Pulmonary artery endothelial cell (primary cell): Measurements from ENCODE around the gene STX5. TPM values are rescaled to one million over a fixed set of nuclear protein-coding genes. Genes with fewer than 3 reads are reported as not detected.
A peak's percentile ranks its signal among the peaks of the same experiment; 100 is the strongest.
"Not testable (repeated sequence)": the region's sequence is repeated elsewhere in the genome, so short reads cannot be mapped to it uniquely, and the experiment has no call there.

Source experiments
- DNase-seq: peaks from one replicate; pipeline ENCODE4 v3.0.0-alpha.2; 2011; ENCODE audit warnings: low read depth, low spot score
- total RNA-seq: library from RNA; depleted of rRNA; stranded (reverse); fragments of >200 nt; gene quantifications from 2 replicates; pipeline ENCODE4 v1.2.3, GENCODE V29; 2014

STX5 gene, protein sequence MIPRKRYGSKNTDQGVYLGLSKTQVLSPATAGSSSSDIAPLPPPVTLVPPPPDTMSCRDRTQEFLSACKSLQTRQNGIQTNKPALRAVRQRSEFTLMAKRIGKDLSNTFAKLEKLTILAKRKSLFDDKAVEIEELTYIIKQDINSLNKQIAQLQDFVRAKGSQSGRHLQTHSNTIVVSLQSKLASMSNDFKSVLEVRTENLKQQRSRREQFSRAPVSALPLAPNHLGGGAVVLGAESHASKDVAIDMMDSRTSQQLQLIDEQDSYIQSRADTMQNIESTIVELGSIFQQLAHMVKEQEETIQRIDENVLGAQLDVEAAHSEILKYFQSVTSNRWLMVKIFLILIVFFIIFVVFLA
- 35.9 and 39.6 TPM in 2 replicates for total RNA-seq

DNA sequence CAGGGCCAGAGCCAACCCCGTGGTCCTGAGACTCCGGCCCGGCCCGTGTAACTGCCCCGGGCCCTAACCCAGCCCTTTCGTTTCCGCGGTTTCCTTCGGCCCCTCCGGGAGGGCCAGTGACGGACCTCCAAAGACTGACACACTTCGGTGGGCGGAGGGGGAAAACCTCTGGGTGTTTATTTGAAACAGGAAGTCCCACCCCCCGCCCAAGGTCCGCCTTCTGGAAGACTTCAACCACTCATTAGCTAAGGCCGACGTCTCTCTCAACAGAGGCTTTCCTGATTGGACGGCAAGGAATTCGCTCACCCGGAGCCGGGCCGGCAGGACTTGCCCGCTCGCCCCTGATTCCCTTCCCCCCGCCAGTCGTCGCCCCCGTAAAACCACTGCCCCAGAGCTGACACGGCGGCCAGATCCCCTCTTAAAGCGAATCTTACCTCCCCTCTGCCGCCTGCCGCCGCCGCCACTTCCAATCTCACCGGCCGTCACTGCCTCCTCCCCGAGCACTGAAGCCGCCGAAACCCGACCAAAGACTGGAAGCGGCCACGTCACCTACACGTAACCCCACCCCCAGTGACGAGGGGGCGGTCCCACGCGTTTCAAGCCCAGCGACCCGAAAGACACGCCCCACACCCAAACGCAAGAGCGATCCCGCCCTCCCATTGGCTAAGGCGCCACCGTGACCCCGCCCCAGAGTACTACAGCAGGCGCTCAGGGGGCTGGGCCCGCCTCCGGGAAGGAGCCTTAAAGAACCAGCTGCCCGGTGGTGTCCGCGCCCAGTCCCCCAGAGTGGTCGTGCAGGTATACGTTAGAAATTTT lies at the start of gene STX5:
Gene STX5 (minus strand): TSS at position 532 of the 816 bp plus-strand sequence. CDS start 808 bp downstream, outside the sequence.
- peak; percentile 97 for DNase-seq

DNA sequence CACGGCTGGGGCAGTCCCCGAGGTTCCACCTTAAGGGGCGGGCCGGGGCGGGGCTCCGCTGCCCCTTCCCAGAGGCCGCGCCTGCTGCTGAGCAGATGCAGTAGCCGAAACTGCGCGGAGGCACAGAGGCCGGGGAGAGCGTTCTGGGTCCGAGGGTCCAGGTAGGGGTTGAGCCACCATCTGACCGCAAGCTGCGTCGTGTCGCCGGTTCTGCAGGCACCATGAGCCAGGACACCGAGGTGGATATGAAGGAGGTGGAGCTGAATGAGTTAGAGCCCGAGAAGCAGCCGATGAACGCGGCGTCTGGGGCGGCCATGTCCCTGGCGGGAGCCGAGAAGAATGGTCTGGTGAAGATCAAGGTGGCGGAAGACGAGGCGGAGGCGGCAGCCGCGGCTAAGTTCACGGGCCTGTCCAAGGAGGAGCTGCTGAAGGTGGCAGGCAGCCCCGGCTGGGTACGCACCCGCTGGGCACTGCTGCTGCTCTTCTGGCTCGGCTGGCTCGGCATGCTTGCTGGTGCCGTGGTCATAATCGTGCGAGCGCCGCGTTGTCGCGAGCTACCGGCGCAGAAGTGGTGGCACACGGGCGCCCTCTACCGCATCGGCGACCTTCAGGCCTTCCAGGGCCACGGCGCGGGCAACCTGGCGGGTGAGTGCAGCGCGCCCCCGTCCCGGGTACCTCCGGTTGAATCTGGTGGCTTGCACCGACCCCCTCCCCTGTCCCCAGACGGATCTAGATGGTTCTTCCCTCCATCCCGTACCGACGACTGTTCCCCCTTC lies 49.1 kb upstream of the STX5 start, which contains the start of gene SLC3A2:
Gene SLC3A2 (plus strand): TSS at position 94 of the 776 bp plus-strand sequence. CDS start 128 bp downstream, at position 222.
- peak; percentile 51 for DNase-seq

DNA sequence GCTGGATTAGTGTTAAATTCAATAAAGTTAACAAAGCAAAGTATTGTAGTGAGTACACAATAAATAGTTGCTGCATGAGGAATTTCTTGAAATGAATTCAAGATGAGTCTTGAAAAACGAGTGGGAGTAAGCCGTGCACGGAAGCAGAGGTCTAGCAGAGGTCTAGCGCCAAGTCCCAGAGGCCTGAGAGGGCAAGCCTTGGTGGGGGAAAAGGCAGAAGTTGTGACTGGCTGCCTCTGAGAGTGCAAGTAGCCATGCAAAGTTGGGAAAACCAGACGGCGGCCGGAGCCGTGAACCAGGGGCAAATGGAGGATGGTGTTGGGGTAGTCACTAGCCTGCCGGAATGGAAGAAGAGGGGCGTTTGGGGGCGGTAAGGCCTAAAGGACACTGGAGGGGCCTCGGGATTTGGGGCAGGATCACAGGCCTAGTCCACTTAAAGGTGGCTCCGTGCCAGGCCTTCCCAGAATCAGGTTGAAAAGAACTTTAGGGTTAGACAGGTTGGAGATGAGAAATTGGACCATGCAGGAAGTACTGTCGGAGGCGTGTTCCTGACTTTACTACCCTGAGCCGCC lies 48.5 kb upstream of the STX5 start:
- DNase-seq = no peak

DNA sequence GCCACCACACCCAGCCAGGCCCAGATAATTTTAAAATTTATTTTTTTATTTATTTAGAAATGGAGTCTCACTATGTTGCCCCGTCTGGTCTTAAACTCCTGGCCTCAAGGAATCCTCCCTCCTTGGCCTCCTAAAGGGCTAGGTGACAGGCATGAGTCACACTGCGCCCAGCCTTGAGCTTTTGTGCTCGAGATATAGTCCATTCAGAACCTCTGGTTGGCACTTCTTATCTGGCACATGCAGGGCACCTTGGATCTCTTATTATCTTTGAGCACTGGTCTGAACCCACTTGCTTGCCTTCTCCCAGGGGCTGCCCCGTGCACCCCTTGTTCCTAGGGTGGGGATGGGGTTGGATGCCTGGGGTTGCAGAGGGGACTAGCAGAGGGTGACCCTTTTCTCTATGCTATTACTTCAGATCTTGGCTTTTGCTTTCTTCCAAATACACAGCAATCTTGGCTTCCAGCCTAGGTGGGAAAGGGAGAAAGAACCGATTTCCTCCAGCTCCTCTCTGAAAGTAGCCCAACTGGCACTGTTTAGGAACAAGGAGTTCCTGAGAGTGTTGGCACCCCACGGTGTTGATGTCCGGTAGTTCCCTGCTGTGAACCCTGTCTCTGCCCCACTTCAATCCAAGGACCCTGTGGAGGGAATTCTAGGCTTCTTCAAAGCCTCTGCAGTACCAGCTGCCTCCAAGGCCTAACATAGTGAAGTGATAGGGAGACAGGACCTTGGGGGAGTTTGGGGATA lies 47.6 kb upstream of the STX5 start:
- DNase-seq = no peak

DNA sequence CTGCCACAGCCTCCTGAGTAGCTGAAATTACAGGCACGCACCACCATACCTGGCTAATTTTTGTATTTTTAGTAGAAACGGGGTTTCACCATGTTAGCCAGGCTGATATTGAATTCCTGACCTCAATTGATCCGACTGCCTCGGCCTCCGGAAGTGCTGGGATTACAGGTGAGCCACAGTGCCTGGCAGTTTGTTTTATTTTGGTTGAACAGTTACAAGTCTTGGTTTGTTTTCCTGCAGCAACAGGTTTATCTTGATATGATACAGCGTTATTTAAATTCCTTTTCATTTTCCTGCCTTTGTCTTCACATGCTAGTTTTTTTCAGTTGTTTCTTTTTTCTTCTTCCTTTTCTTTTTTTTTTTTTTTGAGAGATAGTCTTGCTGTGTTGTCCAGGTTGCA lies 44.9 kb upstream of the STX5 start:
- no peak for DNase-seq

DNA sequence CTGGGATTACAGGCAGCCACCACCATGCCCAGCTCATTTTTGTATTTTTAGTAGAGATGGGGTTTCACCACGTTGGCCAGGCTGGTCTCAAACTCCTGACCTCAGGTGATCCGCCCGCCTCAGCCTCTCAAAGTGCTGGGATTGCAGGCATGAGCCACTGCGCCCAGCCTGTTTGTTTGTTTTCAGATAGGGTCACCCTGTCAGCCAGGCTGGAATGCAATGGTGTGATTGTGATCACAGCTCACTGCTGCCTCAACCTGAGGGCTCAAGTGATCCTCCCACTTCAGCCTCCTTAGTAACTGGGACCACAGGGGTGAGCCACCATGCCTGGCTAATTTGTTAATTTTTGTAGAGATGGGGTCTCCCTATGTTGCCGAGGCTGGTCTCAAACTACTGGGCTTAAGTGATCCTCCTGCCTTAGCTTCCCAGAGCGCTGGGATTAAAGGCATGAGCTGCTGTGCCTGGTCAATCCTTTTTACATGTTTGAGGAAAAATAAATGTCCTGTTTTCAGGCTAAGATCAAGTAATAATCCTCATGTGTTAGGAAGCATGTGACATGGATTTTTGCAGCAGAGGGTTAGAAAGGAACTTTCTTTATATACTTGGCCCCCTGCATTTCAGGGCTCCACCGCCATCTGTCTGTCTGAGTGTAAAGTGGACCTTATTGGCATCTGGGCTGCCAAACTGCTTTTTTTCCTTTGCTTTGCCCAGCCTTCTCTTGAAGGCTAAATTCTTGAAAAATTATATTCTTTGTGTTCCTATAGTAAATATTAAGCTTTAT lies 44.0 kb upstream of the STX5 start:
- DNase-seq = no peak

DNA sequence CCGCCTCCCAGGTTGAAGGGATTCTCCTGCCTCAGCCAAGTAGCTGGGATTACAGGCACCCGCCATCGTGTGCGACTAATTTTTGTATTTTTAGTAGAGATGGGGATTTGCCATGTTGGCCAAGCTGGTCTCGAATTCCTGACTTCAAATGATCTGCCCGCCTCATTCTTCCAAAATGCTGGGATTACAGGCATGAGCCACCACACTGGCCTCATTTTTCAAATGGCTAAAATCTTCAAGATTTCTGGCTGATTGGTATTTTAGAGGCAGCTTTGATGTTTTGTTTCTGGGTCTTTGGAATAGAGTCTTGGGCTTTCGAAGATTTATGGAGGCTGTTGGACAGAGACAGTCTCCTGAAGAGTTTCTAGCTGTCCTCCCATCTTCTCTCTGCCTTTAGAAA lies 43.0 kb upstream of the STX5 start:
- DNase-seq = no peak

DNA sequence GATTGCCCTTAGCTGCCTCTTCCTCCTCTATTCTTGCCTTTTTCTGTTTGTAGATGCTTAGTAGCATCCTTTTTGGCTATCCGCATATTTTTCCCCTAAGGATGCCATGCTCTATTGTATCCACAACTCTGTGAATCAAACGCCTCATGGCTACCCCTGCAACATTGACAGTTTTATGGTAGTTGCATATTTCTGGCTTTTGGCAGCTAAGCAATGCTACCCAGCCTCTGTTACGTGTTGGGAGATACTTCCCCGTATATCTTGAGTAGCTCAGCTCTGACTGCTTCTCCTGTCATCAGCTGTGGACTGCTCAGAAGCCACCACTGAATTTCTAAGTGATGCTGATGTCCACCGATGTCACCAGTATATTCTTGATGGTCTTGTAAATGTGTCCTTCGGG lies 33.8 kb upstream of the STX5 start:
- no peak for DNase-seq

DNA sequence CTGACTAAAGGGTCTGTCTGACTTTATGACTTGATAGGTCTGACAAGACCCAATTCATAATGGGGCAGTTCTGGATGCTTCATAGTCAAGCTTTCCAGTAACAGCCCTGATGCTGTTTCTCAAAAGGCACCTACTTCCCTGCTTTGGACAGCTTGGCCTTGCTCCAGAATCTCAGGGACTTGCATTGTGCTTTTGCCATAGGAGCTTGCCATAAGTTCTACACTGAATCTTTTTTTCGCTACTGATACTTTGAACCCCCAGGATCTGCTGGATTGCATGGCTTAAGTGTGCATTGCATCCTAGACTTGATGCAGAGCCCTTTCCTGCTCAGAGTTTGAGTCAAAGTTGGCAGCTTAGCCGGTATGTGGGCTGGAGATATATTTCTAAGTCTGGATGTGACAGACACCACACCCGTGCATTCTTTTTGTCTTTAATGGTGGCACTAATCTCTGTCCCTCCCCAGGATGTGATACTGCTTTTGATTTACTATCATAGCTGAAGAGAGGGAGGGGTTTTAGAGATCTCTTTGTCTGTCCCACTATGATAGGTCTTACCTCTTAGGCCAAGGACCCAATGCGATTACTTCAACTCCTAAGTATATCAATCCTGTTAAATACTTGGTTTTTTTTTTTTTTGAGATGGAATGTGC lies 32.0 kb upstream of the STX5 start:
- DNase-seq = no peak

DNA sequence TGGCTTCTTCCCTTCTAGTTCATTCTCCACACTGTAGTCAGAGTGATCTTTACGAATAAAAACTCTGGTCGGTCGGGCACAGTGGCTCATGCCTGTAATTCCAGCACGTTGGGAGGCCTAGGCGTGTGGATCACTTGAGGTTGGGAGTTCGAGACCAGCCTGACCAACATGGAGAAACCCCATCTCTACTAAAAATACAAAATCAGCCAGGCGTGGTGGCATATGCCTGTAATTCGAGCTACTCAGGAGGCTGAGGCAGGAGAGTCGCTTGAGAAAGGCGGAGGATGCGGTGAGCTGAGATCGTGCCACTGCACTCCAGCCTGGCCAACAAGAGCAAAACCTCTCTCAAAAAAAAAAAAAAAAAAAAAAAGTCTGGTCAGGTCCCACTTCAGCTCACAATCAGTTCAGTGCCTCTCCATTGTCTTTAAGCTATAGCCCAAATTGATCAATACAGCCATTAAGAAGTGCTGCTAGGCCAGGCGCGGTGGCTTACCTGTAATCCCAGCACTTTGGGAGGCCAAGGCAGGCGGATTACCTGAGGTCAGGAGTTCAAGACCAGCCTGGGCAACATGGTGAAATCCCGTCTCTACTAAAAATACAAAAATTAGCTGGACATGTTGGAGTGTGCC lies 29.8 kb upstream of the STX5 start:
- DNase-seq = not testable (repeated sequence)

DNA sequence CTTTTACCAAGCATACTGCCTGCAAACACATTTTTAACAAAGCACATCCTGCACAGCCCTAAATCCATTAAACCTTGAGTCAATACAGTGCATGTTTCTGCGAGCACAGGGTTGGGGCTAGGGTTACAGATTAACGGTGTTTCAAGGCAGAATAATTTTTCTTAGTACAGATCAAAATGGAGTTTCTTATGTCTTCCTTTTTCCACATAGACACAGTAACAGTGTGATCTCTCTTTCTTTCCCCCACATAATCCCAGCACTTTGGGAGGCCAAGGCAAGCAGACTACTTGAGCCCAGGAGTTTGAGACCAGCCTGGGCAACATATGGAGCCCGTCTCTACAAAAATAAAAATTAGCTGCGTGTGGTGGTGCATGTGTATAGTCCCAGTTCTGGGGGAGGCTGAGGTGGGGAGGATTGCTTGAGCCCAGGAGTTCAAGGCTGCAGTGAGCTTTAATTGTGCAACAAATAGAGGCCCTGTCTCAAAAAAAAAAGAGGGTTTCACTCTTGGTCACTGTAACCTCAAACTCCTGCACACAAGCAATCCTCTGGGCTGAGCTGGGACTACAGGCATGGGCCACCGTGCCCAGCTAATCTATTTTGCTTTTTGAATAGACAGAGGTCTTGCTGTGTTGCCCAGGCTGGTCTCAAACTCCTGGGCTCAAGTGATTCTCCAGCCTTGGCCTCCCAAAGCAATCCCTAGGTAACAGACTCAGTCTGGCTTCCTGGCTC lies 29.1 kb upstream of the STX5 start:
- DNase-seq = no peak

DNA sequence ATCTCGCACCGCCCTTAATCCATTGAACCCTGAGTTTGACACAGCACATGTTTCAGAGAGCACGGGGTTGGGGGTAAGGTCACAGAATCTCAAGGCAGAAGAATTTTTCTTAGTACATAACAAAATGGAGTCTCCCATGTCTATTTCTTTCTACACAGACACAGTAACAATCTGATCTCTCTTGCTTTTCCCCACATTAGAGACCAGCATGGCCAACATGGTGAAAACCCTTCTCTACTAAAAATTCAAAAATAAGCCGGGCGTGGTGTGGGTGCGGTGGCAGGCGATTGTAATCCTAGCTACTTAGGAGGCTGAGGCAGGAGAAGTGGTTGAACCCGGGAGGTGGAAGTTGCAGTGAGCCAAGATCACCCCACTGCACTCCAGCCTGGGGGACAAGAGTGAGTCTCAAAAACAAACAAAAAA lies 27.4 kb upstream of the STX5 start:
- not testable (repeated sequence) for DNase-seq

DNA sequence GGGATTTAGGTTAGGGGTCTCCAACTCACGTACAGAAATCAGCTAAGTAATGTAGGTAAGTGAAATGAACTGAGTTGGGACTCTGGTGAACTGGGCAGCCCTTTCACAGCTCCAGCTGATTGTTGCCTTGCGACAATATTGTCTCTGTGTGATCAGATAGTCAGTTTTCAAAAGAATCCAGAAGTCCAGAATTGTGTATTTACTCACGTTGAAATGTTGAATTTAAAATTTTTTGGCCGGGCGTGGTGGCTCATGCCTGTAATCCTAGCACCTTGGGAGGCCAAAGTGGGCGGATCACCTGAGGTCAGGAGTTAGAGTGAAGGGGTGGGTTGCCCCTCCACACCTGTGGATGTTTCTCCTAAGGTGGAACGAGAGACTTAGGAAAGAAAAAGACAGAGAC lies 26.4 kb upstream of the STX5 start:
- no peak for DNase-seq

DNA sequence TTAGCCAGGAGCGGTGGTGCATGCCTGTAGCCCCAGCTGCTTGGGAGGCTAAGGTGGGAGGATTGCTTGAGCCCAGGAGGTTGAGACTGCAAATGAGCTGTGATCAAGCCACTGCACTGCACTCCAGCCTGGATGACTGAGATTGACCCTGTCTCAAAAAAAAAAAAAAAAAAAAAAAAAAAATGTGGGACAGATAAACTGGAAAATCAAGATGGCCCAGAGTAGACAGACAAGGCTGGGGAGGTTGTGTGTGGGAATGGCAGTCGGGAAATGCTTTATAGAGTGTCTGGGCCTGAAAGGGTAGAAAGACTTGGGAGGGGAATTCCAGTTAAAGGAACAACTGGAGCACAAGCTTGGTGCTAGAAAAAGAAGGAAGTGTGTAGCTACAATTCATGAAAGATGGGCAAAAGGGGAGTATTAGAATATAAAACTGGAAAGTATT lies 25.7 kb upstream of the STX5 start:
- DNase-seq = no peak

DNA sequence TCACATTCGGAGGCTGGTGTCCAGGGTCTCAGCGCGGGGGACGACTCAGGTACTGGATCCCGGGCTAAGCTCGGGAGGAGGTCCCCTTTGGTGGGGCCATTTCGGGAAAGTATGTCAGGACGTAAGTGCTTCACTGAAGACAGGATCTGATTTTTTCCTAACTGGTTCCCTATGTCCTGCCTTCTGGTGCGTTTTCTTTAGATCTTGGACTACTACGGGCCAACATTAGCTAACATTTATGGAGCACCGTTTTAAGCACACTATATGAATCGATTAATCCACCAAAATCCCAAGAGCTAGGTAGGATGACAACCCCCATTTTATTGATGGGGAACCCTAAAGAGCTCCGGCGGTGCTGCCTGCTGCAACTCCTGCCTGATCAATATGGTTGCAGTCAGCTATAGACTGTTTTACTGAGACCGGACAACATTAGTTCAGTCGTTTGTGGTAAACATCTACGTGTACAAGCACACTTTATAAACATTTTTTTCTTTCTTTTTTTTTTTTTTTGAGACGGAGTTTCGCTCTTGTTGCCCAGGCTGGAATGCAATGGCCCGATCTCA lies 24.6 kb upstream of the STX5 start:
- DNase-seq = no peak

DNA sequence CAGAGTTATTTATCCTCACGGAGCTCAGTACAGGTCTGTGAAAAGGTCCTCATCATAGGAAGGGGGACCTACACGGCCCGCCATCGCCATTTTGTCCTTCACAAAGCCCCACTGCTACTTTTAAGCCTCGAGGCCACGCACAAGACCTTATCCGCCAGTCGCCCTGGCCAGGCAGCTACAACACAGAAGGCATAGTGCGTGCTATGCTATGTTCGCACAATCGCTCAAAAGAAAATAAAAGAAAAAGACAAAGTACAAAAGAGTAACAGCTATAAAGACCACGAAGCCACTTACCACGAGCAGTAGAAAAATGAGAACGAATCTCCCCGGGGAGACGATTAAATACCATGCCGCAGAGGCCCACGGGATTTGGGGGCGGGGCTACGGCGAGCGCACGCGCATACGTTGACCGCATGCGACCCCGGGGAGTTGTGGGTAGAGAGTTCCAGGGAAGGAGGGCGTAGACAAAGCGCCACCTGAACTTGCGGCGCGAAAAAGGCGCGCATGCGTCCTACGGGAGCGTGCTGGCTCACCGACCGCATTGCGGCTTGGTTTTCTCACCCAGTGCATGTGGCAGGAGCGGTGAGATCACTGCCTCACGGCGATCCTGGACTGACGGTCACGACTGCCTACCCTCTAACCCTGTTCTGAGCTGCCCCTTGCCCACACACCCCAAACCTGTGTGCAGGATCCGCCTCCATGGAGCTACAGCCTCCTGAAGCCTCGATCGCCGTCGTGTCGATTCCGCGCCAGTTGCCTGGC lies 23.9 kb upstream of the STX5 start:
- DNase-seq = peak; percentile 92
